Measurements from ENCODE around the gene CSNK1G1.

GRCh38 chr15:64222573-64223366, 133.2 kb downstream of the CSNK1G1 start:
- TF ChIP-seq CTCF (IDR thresholded peaks at IDR 0.05) (no peak), ZFX (IDR thresholded peaks at IDR 0.05; ENCODE audit: borderline replicate concordance) (no peak)
